GM12878 (cell line): ENCODE measurements around the gene GAREM1. TPM values are rescaled to one million over a fixed set of nuclear protein-coding genes. Genes with fewer than 3 reads are reported as not detected.

ENCODE experiments used
- ATAC-seq: fragments of 200-7000 bp; cut with Tn5 transposase; 3 replicates; pipeline ENCODE4 v1.9.1; 2020; ENCODE audit warnings: mild to moderate bottlenecking, moderate library complexity
- BruUV-seq: library from RNA; stranded (reverse); fragments of 400-500 nt; replicated peaks from 2 replicates; lab custom pipeline; 2021; lab: Mats Ljungman, UMichigan
- CTCF ChIA-PET: fragments of 300-600 bp; sonication (Branson Sonifier 250); formaldehyde crosslinking; extraction: SDS; loops from one replicate; lab custom pipeline; 2021; ENCODE audit warnings: inconsistent platforms; lab: Yijun Ruan, JAX
- POLR2A ChIA-PET: fragments of 350-600 bp; formaldehyde crosslinking; extraction: SDS; loops from one replicate; lab custom pipeline; 2021; ENCODE audit warnings: inconsistent platforms; lab: Charles Lee
- RAD21 ChIA-PET: fragments of 300-600 bp; sonication (Branson Sonifier 250); formaldehyde crosslinking; loops from one replicate; lab custom pipeline; 2023; ENCODE audit warnings: antibody characterized with exemption; ENCODE audit not compliant: unreplicated experiment; lab: Charles Lee
- SMC1A ChIA-PET: fragments of 300-600 bp; sonication (Branson Sonifier 250); formaldehyde crosslinking; loops from one replicate; lab custom pipeline; 2023; ENCODE audit not compliant: unreplicated experiment, uncharacterized antibody; lab: Charles Lee
- DNase-seq: peaks from one replicate; pipeline ENCODE4 v3.0.0-alpha.2; 2011; ENCODE audit warnings: low read depth, low spot score
- FAIRE-seq: peaks from 3 replicates; lab custom pipeline; 2011; peaks lifted over from hg19 to GRCh38; lab: Jason Lieb, UNC
- H2AFZ ChIP-seq: 2 replicates; pipeline ENCODE4 v1.6.0; 2011; ENCODE audit warnings: low read depth, low read length, control low read depth; ENCODE audit not compliant: control insufficient read depth
- H3K27ac ChIP-seq: 2 replicates; pipeline ENCODE4 v1.5.1; 2011; ENCODE audit warnings: control low read depth; ENCODE audit not compliant: control insufficient read depth, insufficient read depth
- H3K27me3 ChIP-seq, 2 experiments: replicated peaks in 1 of 2; 2 replicates each; pipeline versions ENCODE4 v1.6.0 to v1.6.1; 2011; ENCODE audit warnings: low read length in 1 of 2; ENCODE audit not compliant: control insufficient read depth in 2 of 2, insufficient read depth in 2 of 2
- H3K36me3 ChIP-seq, 2 experiments: 2 replicates each; pipeline ENCODE4 v1.5.1; 2011; ENCODE audit warnings: low read length in 1 of 2; ENCODE audit not compliant: control insufficient read depth in 2 of 2, insufficient read depth in 2 of 2
- H3K4me1 ChIP-seq: 2 replicates; pipeline ENCODE4 v1.6.1; 2011; ENCODE audit warnings: mild to moderate bottlenecking, low read length, moderate library complexity, mixed read lengths; ENCODE audit not compliant: control insufficient read depth, insufficient read depth
- H3K4me2 ChIP-seq: 2 replicates; pipeline ENCODE4 v1.6.0; 2011; ENCODE audit warnings: control low read depth; ENCODE audit not compliant: control insufficient read depth, insufficient read depth
- H3K4me3 ChIP-seq: fragments of 200-600 bp; sonication (generic); 2 replicates; pipeline ENCODE4 v1.5.1; 2016
- H3K79me2 ChIP-seq: 2 replicates; pipeline ENCODE4 v1.6.0; 2011; ENCODE audit warnings: low read length; ENCODE audit not compliant: control insufficient read depth, insufficient read depth
- H3K9ac ChIP-seq: 2 replicates; pipeline ENCODE4 v1.8.0; 2011; ENCODE audit warnings: low read length, control low read depth, mixed read lengths; ENCODE audit not compliant: control insufficient read depth, insufficient read depth
- H3K9me3 ChIP-seq: replicated peaks from 3 replicates; pipeline ENCODE4 v1.5.1; 2011; ENCODE audit warnings: mild to moderate bottlenecking, low read length; ENCODE audit not compliant: control insufficient read depth, insufficient read depth
- H4K20me1 ChIP-seq: 2 replicates; pipeline ENCODE4 v1.6.0; 2011; ENCODE audit not compliant: control insufficient read depth, insufficient read depth
- BCL11A ChIP-seq: IDR thresholded peaks from 2 replicates; pipeline ENCODE4 v1.6.1; 2011; ENCODE audit warnings: low read depth, low read length
- ELK1 ChIP-seq: IDR thresholded peaks from 2 replicates; pipeline ENCODE4 v1.6.1; 2012; ENCODE audit warnings: low read depth, low read length, improper control_type of control experiment
- FOS ChIP-seq: IDR thresholded peaks from 3 replicates; pipeline ENCODE4 v1.6.1; 2011; ENCODE audit warnings: borderline replicate concordance; ENCODE audit not compliant: insufficient read length; ENCODE audit errors: extremely low read depth
- GABPA ChIP-seq: IDR thresholded peaks from 2 replicates; pipeline ENCODE4 v1.6.1; 2014; ENCODE audit warnings: antibody characterized with exemption, low read depth, mild to moderate bottlenecking, inconsistent platforms
- JUND ChIP-seq: IDR thresholded peaks from 2 replicates; pipeline ENCODE4 v1.6.1; 2012; ENCODE audit warnings: low read depth, mild to moderate bottlenecking, low read length, improper control_type of control experiment, moderate library complexity
- NKRF ChIP-seq: fragments of 450-650 bp; conservative IDR thresholded peaks from 2 replicates; pipeline ENCODE4 v1.6.1; 2017; ENCODE audit warnings: mild to moderate bottlenecking, moderate library complexity
- WGBS: methylation state at CpG from one replicate; pipeline ENCODE4 v1.1.6; 2016; ENCODE audit warnings: low lambda C conversion rate; ENCODE audit not compliant: insufficient replicate concordance, insufficient coverage; ENCODE audit errors: missing lambda C conversion rate; 5-methylcytosine and 5-hydroxymethylcytosine counted together
- in situ Hi-C: fragments of 300-500 bp; cut with MboI; formaldehyde crosslinking; loops from 9 replicates; pipeline ENCODE4 v1.14.3; 2018; ENCODE audit warnings: mixed read lengths
- intact Hi-C: fragments of 100-400 bp; cut with micrococcal nuclease; formaldehyde crosslinking; loops from one replicate; pipeline ENCODE4 v1.14.2; 2022; ENCODE audit not compliant: unreplicated experiment
- polyA plus RNA-seq, 11 experiments: library from polyadenylated mRNA; depleted of rRNA in 4 of 11; unstranded in 6 of 11; stranded (reverse) in 5 of 11; fragments of >200 nt; fragmentation: Nextera tagmentation in 4 of 11; fragmentation: Illumina TruSeq in 1 of 11; extraction: Ambion mirVana in 4 of 11; extraction: Trizol in 1 of 11; gene quantifications; 1 replicate in 1 of 11; 2 replicates in 10 of 11; pipeline versions ENCODE4 v1.2.1 to v1.2.3, GENCODE V29; 2011 to 2016; ENCODE audit warnings: inconsistent platforms in 2 of 11, missing spikeins in 2 of 11, low read depth in 1 of 11
- total RNA-seq, 4 experiments: library from RNA; depleted of rRNA in 3 of 4; stranded (reverse); fragments of >200 nt in 3 of 4; fragmentation: Illumina TruSeq in 1 of 4; extraction: Trizol in 1 of 4; gene quantifications; 2 replicates each; pipeline versions ENCODE4 v1.2.1 to v1.2.3, GENCODE V29; 2013 to 2021

The GAREM1 gene
- total and polyA plus RNA-seq, 10 of the 15 experiments (the other 5 are each of a cell fraction or from before 2014, with no cell fraction given): 0.05 to 0.29 (median 0.05) TPM; not detected in 7

- ChIA-PET SMC1A (no interaction called here), POLR2A (no interaction called here), CTCF (no interaction called here), RAD21 (no interaction called here)
- Histone ChIP-seq H2AFZ (no peak overlapping the region), H3K9me3 (no peaks in the 10 kb centered on the region), H3K4me3 (no peak overlapping the region), H3K4me1 (no peaks in the 10 kb centered on the region), H3K79me2 (no peaks in the 10 kb centered on the region), H3K27ac (no peak overlapping the region), H3K9ac (no peak overlapping the region), H3K4me2 (no peak overlapping the region), H3K27me3 (no peaks in the 10 kb centered on the region), H3K36me3 (no peaks in the 10 kb centered on the region), H4K20me1 (no peaks in the 10 kb centered on the region)
- in situ Hi-C loops: no loop called here
- WGBS: 0% methylated on average over 1 of the region's 1 CpG
- no TSS peak for BruUV-seq
- intact Hi-C loops: no loop called here
- FAIRE-seq: no peak
- no peak for TF ChIP-seq NKRF
- no peak for TF ChIP-seq BCL11A
- no peak for TF ChIP-seq ELK1
- TF ChIP-seq JUND: no peak
- TF ChIP-seq FOS: no peak
- no peak for TF ChIP-seq GABPA
- ATAC-seq: no peak
- no peak for DNase-seq
Observed at GRCh38 chr18:32351032-32351431, 119.7 kb downstream of the GAREM1 start.
